Heart left ventricle (tissue), 16 donors: Measurements from ENCODE around the gene CRIP2. TPM values are rescaled to one million over a fixed set of nuclear protein-coding genes. Genes with fewer than 3 reads are reported as not detected.

Source experiments
- ATAC-seq, 4 donors: fragments of 200-7000 bp; cut with Tn5 transposase; one replicate each; pipeline ENCODE4 v1.9.1; 2020 to 2022; ENCODE audit warnings: moderate library complexity in 4 of 4, mild to moderate bottlenecking in 3 of 4, moderate number of reproducible peaks in 1 of 4
- DNase-seq, 5 donors: peaks; one replicate each; pipeline ENCODE4 v3.0.0-alpha.2; 2020
- H3K27ac ChIP-seq, 12 donors: fragments of 200-600 bp; sonication (generic) in 4 of 12; one replicate each; pipeline versions ENCODE4 v1.5.0 to v1.8.0; 2016 to 2022; ENCODE audit warnings: mild to moderate bottlenecking in 2 of 12
- H3K27me3 ChIP-seq, 9 donors: fragments of 200-600 bp; sonication (generic) in 2 of 9; one replicate each; pipeline versions ENCODE4 v1.5.1 to v1.8.0; 2016 to 2022; ENCODE audit warnings: mild to moderate bottlenecking in 3 of 9
- H3K36me3 ChIP-seq, 9 donors: fragments of 200-600 bp; sonication (generic) in 2 of 9; one replicate each; pipeline versions ENCODE4 v1.5.0 to v1.8.0; 2018 to 2022; ENCODE audit warnings: mild to moderate bottlenecking in 2 of 9
- H3K4me1 ChIP-seq, 12 donors: fragments of 200-600 bp; sonication (generic) in 4 of 12; one replicate each; pipeline versions ENCODE4 v1.5.0 to v1.8.0; 2016 to 2022; ENCODE audit warnings: mild to moderate bottlenecking in 3 of 12
- H3K4me3 ChIP-seq, 12 donors: fragments of 200-600 bp; sonication (generic) in 4 of 12; one replicate each; pipeline versions ENCODE4 v1.5.0 to v1.8.0; 2017 to 2022; ENCODE audit warnings: mild to moderate bottlenecking in 9 of 12, moderate library complexity in 4 of 12
- H3K9me3 ChIP-seq, 12 donors: fragments of 200-600 bp; sonication (generic) in 4 of 12; one replicate each; pipeline versions ENCODE4 v1.5.0 to v1.8.0; 2016 to 2022; ENCODE audit warnings: mild to moderate bottlenecking in 1 of 12
- POLR2A ChIP-seq, 2 donors: fragments of 450-650 bp; IDR thresholded peaks; one replicate each; pipeline ENCODE4 v1.6.1; 2017; ENCODE audit warnings: antibody characterized with exemption in 2 of 2, mild to moderate bottlenecking in 2 of 2, moderate library complexity in 2 of 2
- WGBS, 4 donors: extraction: QIAGEN DNeasy Blood & Tissue Kit in 2 of 4; methylation state at CpG; one replicate each; pipeline versions ENCODE4 v1.1.5 to v1.1.7; 2013 to 2018; 5-methylcytosine and 5-hydroxymethylcytosine counted together
- intact Hi-C, 10 donors: fragments of 100-400 bp; cut with DNase I; formaldehyde crosslinking; loops; one replicate each; pipeline versions ENCODE4 v1.11.1 to v1.14.2; 2022
- polyA plus RNA-seq, 2 donors: library from polyadenylated mRNA; stranded (reverse); fragments of 200-250 nt; gene quantifications; one replicate each; pipeline ENCODE4 v1.2.3, GENCODE V29; 2013
- total RNA-seq, 9 donors: library from RNA; depleted of rRNA in 2 of 9; stranded (reverse); fragments of >200 nt in 2 of 9; fragmentation: NEBNext Ultra II Directional in 3 of 9; extraction: Animal tissue kit (Norgen Biotek cat#: 25700) in 3 of 9; gene quantifications; one replicate each; pipeline versions ENCODE4 v1.1.0 to v1.2.4, GENCODE V29; 2016 to 2023
- TF ChIP-seq, protein P1 (sequence below), 12 donors: fragments of 200-600 bp; sonication (generic) in 4 of 12; IDR thresholded peaks; one replicate each; pipeline versions ENCODE4 v1.5.0 to v1.8.0; 2018 to 2022; ENCODE audit warnings: antibody characterized with exemption in 12 of 12, mild to moderate bottlenecking in 5 of 12
- donor health status: ischemic (EF 13 %, LVEDD 7.1; RV severe dilation, severe dysfunction).
- donor health status: healthy with polysubstance abuse.
- donor health status: DM: no; HTN: yes; CAD: no.
- donor health status: DM: no; HTN: no; CAD: no.
- donor health status: ischemic (EF 25% LVEDD 6.9; RV normal size, moderate dysfunction).
- donor health status: ischemic (EF 25% LVEDD 5.7; RV mildly dilated, moderate dysfunction).
- donor health status: healthy.
- donor health status: DM: yes; HTN: yes; CAD: no.
- donor health status: ischemic (EF 35%, LVEDD 5.7; RV mildly dilated, moderate dysfunction).
- donor health status: nonischemic (EF 11% LVEDD 7.7; RV severe dilation, severe dysfunction).
- donor health status: DM: yes; HTN: yes; CAD: no.
- donor health status: PGD.
- donor health status: ischemic (EF 29% LVEDD 5.4; RV normal size, mild dysfunction).
- donor health status: nonischemic (EF 23%, LVEDD 6.1; RV moderate dilation, normal function).

Gene CRIP2
- total and polyA plus RNA-seq, 11 donors: 695 to 1,715 (median 851) TPM

DNA sequence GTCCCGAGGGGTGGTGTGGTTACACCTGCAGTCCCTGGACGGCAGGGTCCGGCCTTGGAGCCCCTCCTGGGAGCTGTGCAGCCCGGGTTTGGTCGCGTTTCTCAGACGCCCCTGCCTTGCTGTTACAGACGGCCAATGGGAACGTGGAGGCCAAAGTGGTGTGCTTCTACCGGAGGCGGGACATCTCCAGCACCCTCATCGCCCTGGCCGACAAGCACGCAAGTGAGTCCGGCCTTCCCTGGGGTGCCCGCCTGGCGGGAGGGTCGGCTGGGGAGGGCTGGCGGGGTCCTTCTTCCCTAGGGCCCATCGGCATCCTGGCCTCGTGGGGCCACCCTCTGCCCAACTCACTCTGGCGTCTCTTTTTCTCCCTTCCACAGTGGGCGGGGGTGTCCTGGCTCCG lies 29.3 kb upstream of the CRIP2 start:
- TF ChIP-seq, protein P1, sequence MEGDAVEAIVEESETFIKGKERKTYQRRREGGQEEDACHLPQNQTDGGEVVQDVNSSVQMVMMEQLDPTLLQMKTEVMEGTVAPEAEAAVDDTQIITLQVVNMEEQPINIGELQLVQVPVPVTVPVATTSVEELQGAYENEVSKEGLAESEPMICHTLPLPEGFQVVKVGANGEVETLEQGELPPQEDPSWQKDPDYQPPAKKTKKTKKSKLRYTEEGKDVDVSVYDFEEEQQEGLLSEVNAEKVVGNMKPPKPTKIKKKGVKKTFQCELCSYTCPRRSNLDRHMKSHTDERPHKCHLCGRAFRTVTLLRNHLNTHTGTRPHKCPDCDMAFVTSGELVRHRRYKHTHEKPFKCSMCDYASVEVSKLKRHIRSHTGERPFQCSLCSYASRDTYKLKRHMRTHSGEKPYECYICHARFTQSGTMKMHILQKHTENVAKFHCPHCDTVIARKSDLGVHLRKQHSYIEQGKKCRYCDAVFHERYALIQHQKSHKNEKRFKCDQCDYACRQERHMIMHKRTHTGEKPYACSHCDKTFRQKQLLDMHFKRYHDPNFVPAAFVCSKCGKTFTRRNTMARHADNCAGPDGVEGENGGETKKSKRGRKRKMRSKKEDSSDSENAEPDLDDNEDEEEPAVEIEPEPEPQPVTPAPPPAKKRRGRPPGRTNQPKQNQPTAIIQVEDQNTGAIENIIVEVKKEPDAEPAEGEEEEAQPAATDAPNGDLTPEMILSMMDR (IDR thresholded peaks at IDR 0.05): no peak
- TF ChIP-seq POLR2A (IDR thresholded peaks at IDR 0.05): no peak
- Histone ChIP-seq H3K36me3 (peaks cover 0 to 28% (median 19%) of the 10 kb centered on the region in 9 donors), H3K4me1 (peaks cover 0 to 26% (median 14%) of the 10 kb centered on the region in 12 donors), H3K4me3 (no peak overlapping the region), H3K27me3 (no peaks in the 10 kb centered on the region), H3K9me3 (no peaks in the 10 kb centered on the region), H3K27ac (no peak overlapping the region)
- DNase-seq (peak in 1 of 5 donors; percentile 54), ATAC-seq (no peak)
- 85 to 89% (median 89%) methylated on average over 11 to 24 of the region's 24 CpGs for WGBS, 4 donors
- intact Hi-C loops: loop anchor here in 8 of 10 donors (5.0 to 10.0 kb wide), 5 partner anchors 42 to 82 kb away; partner anchors contain the start of genes CRIP1 (in 5 of the 8) and TMEM121 (in 3 of the 8)

- no peaks in the 10 kb centered on the region for H3K9me3 ChIP-seq
- DNase-seq: peak in 1 of 5 donors; percentile 47
- no peak overlapping the region for H3K4me3 ChIP-seq
- no peak for ATAC-seq
- peaks cover 0 to 34% (median 26%) of the 10 kb centered on the region in 9 donors for H3K36me3 ChIP-seq
- 84 to 91% (median 86%) methylated on average over 16 to 26 of the region's 26 CpGs for WGBS, 4 donors
- H3K4me1 ChIP-seq: peaks cover 0 to 28% (median 14%) of the 10 kb centered on the region in 12 donors
- TF ChIP-seq POLR2A (IDR thresholded peaks at IDR 0.05): no peak
- TF ChIP-seq, protein P1 (IDR thresholded peaks at IDR 0.05): no peak
- intact Hi-C loops: loop anchor here in 8 of 10 donors (5.0 to 10.0 kb wide), 5 partner anchors 41 to 81 kb away; partner anchors contain the start of genes CRIP1 (in 5 of the 8) and TMEM121 (in 3 of the 8)
- H3K27ac ChIP-seq: no peak overlapping the region
- no peaks in the 10 kb centered on the region for H3K27me3 ChIP-seq
Observed at GRCh38 chr14:105445901-105446845, 28.4 kb upstream of the CRIP2 start.

GRCh38 chr14:105446971-105447370 lies 27.6 kb upstream of the CRIP2 start:
- Histone ChIP-seq H3K4me3 (no peak overlapping the region), H3K27me3 (no peaks in the 10 kb centered on the region), H3K4me1 (peaks cover 0 to 28% (median 14%) of the 10 kb centered on the region in 12 donors), H3K36me3 (peaks cover 0 to 37% (median 31%) of the 10 kb centered on the region in 9 donors), H3K27ac (no peak overlapping the region), H3K9me3 (no peaks in the 10 kb centered on the region)
- intact Hi-C loops: loop anchor here in 8 of 10 donors (5.0 to 10.0 kb wide), 5 partner anchors 40 to 80 kb away; partner anchors contain the start of genes CRIP1 (in 5 of the 8) and TMEM121 (in 3 of the 8)
- TF ChIP-seq POLR2A (IDR thresholded peaks at IDR 0.05): no peak
- TF ChIP-seq, protein P1 (IDR thresholded peaks at IDR 0.05): no peak
- DNase-seq (peak in 1 of 5 donors; percentile 55), ATAC-seq (no peak)
- 83 to 89% (median 85%) methylated on average over 4 to 14 of the region's 14 CpGs for WGBS, 4 donors
